Superior temporal gyrus (tissue), 1 donor: Measurements from ENCODE around the gene RANBP17.
"Not testable (repeated sequence)": the region's sequence is repeated elsewhere in the genome, so short reads cannot be mapped to it uniquely, and the experiment has no call there.

ENCODE experiments used
- DNase-seq: peaks from one replicate; pipeline ENCODE4 v3.0.0-alpha.2; 2016; ENCODE audit errors: extremely low spot score

RANBP17 gene

DNA sequence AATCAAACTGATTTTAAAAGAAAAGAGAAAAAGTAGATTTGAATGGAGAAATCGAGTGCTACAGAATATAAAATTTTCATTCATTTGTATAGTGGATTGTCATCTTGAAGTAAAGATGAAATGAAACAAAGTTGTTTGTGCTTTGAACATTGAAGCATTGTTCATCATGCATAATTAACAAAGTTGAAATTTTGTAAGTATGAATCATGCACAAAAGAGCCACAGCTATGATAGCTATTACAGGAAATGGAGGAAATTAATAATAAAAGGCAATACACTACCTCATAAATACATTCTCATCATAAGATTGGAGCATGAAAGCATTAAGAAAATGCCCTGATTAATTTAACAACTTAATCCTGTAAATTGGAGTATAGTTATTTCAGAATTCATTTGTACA, 293.8 kb downstream of the RANBP17 start:
- no peak for DNase-seq

DNA sequence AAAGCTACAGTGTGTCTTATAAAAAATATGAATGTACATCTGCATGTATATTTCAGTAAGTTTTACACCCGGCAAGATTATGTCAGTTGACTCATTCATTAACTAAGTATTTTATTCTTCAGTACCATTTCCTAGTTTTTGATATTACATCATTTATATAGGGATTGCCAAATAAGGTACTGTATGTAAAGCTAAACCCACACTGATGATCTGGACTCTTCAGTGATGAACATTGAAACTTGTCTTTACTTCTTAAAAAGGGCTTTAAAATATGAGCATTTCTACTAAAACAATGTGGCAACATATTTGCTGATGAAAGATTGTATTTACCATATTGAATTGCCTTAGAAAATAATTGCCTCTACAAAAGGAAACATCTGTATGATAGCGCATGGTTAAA, 295.5 kb downstream of the RANBP17 start:
- DNase-seq = no peak

DNA sequence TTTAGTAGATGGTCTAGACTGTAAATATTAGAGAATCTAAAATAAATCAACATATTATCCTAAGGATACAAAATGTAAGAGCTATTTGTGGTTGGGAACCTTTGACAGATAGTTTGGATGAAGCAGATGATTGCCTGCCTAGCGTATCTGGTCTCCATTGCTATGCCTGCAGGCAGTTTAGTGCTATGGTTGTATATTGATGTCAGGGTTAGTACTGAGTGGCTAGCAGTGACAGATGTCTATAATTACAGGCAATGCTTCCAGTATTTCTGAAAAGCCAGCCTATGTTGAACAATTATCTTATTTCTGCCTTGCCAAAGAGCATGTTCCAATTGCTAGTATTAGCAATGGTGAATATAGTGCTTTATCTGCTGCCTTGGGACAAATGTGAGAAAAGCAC, 296.0 kb downstream of the RANBP17 start:
- no peak for DNase-seq

DNA sequence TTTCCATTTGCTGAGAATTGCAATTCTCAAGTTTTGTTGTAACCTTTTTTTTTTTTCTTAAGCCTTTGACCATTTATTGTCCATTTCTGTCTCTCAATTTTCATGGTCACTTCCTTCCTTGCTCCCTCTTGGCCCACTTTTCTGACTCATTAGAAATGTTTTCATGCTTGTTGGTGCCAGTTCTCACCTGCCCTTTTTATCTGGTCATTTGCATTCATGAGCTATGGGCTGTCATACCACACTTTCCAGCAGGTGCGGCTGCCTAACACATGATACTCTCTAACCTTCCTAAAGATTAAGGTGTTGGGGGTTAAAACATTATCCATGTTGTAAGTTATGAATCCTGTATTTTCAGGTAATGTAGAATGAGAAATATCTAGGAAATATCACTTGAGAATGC, 296.8 kb downstream of the RANBP17 start:
- DNase-seq = no peak

DNA sequence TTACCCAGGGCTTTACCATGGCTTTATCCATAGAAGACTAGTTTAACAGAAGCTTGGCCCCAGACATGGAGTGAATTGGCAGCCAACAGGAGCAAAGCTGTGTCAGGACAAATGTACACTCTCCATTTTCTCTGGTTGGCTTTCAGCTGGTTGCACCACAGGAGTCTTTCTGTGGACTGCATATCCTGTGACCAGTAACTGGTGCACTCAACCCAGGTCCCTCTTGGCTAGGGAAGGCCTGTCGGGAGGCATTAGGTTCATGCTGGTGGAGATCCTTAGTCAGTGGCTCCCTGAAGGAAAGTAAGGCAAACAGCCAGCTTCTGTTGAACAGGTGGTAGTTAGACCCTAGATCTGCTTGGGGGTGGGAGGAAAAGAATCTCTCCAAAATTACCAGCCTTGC, 300.3 kb downstream of the RANBP17 start:
- DNase-seq = no peak

DNA sequence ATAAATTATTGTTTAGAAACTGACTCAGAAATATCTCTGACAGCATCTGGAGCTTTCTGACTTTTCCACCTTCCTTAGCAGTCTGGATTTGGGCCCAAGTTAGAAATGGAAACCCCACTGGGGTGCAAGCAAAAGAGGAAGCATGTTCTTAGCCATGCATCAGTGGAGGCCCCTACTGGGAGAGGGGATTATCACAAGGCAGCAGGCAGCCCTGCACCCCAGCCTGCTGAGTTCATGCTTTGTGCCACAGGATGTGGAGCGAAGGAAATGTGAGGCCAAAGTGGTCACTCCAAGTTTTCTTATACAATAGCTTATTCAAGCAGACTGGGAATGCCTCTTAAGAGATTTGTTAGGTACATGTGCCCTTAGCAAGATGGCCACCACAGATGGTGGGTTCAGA, 300.8 kb downstream of the RANBP17 start:
- DNase-seq = no peak

DNA sequence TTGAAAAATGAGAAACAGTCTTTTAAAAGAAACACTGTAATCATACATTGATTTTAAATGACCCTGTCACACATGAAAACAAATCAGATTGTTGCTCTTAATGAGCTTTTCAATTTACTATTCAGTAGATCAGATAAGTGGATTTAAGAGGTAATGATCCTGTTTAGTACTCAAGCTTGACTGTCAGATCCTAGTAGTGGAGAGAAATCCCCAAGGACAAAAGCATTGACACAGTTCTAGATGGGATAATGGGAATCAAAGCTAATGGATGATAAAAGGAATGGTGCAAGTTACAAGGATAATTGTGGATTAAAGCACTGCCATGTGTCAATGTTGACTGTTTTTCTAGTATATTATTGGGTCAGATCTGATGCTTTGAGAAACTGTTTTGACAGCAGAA, 304.9 kb downstream of the RANBP17 start:
- no peak for DNase-seq

DNA sequence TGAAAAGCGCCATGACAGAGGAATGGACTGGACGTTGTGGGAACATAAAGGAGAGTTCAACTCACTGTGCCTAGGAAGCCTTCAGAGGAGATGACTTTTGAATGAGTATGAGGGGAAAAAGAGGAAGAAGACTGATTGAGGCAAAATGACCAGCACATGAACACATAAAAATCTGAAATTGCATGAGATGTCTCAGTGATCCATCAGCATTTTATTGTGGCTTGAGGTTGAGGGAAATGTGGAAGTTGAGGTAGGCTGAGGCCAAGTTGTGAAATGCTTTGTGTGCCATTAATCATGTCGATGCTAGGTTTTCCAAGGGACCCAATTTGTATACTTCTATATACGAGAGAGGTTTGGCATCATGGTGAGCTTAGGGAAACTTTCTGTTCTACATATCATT, 306.4 kb downstream of the RANBP17 start:
- DNase-seq = no peak

DNA sequence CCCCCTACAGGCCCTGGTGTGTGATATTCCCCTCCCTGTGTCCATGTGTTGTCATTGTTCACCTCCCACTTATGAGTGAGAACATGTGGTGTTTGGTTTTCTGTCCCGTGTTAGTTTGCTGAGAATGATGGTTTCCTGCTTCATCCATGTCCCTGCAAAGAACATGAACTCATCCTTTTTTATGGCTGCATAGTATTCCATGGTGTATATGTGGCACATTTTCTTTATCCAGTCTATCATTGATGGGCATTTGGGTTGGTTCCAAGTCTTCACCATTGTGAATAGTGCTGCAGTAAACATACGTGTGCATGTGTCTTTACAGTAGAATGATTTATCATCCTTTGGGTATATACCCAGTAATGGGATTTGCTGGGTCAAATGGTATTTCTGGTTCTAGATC, 313.1 kb downstream of the RANBP17 start:
- not testable (repeated sequence) for DNase-seq

DNA sequence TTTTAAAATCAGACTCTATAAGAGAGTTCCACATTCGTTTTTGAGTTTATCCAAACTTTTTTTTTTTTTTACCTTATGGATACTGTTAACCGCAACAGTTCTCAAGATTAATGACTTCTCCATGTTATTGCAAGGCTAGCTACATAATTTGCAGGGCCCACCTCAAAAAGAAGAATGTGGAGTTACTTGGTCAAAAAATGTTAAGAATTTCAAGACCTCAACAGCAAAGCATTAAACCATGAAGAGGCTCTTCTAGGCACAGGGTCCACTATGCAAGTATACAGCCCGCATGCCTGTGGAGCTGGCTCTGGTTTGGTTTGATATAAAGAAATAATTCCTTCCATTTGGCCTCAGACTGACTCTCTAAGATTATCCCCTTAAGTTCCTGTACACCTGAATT, 313.9 kb downstream of the RANBP17 start:
- no peak for DNase-seq

DNA sequence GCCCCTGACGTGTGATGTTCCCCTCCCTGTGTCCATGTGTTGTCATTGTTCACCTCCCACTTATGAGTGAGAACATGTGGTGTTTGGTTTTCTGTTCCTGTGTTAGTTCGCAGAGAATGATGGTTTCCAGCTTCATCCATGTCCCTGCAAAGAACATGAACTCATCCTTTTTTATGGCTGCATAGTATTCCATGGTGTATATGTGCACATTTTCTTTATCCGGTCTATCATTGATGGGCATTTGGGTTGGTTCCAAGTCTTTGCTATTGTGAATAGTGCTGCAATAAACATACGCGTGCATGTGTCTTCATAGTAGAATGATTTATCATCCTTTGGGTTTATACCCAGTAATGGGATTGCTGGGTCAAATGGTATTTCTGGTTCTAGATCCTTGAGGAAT, 316.4 kb downstream of the RANBP17 start:
- DNase-seq = not testable (repeated sequence)

DNA sequence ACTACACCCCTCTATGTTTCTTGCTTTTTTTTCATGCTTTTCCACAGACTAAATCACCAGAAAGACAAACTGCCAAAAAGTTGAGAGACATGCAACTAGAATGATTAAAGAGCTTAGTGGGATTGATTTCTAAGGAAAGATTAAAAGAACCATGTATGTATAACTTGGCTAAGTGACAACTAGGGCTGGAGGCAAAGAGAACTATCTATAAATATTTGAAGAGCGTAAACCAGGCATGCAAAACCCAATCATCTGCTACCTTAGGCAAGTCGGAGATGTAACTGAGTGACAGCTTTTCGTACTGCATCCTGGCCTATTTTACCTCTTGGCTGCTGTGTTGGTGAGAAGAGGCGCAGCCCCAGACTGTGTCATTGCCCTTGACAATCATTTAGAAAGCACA, 326.2 kb downstream of the RANBP17 start:
- DNase-seq = no peak

DNA sequence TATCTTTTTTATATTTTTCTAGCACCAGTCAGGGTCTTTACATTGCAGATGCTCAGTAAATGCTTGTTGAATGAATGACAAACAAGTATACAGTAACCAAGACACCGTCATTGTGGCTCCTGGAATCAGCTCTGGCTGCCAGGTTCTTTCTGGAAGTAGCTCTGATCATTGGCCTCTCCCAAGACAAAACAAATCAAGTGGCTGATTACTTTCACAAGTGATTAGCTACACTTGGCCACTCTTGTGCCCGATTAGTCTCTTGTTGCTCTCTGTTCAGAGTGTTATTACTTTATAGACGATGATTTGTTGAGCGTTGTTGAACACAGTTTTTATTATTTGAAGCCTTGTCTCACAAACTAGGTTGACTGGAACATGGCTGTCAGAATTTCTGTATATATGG, 327.6 kb downstream of the RANBP17 start:
- no peak for DNase-seq

DNA sequence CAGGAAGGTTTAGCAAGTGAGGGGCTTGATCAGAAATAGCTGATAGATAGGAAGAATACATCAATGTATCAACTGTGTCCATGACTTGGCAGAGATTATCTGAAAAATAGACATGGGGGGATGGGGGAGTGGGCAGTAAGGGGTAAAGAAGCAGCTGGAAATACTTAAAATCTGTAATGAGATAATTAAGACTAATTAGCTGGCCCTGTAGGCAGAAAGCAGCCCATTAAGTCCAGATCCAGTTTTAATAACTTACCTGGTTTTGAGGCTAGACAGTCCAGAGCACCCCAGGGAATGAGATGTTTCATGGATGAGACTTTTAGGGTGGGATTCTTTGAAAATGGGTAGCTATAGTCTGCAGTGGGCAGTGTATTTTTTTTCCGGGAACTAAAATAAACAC, 330.3 kb downstream of the RANBP17 start:
- no peak for DNase-seq

DNA sequence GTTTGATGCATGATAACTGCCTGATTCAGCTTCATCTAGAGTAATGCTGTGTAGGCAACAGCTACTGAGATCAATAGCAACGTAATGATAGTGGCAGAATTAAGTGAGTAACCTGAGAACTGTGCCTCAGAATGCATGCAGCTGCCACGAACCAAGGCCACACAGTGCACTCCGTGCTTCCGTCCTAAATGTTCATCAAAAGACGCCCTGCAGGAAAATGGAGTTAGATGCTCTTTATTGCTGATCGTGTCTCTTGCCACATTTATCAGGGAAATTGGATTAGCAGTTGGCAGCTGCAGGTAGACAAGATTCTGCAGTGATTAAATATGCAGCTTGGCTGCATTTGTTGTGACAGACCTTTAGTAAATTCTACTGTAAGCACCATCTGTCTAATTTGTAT, 339.5 kb downstream of the RANBP17 start:
- no peak for DNase-seq

DNA sequence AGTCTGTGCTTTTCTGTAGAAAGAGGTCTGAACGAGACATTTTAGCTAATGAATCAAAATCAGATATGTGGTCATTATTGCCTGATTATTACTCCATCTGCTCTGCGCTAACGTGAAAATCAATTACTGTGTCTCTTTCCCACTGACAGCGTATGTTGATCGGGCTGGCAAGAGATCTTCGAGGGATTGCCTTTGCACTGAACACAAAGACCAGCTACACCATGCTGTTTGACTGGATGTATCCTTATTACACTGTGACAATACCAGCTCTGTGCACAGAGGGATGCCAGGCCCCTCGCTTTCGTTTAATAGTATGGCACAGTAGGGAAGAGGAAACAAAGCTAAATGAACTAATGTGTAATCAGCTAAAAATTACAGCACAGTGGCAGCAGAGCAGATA, 343.6 kb downstream of the RANBP17 start:
- DNase-seq = no peak

DNA sequence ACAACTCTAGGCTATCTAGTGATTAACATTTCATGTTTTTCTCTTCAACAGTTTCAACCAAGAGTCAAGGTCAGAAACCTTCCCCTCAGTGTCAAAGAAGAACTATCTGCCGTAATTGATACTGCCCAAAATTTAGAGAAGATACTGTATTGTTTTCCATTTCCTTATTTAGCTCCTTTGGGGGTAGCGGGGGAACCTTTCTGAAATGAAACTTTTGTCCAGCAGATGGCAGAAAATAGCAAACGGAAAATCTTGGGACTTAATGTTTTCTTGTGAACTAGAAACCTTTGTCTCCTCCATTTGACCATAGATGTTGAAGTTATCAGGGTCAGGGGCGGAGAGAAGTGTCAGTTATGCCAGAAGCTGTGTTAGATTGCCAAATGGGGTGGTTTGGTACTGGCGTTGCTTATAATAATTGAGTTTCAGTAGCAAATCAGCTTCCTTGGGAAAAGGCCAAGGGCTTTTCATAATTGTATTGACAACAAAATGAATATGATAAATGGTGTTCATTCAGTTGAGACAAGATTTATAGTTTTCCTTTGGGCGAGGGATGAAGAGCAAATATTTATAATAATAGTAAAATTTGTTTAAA, 345.5 kb downstream of the RANBP17 start:
- peak; percentile 61 for DNase-seq

DNA sequence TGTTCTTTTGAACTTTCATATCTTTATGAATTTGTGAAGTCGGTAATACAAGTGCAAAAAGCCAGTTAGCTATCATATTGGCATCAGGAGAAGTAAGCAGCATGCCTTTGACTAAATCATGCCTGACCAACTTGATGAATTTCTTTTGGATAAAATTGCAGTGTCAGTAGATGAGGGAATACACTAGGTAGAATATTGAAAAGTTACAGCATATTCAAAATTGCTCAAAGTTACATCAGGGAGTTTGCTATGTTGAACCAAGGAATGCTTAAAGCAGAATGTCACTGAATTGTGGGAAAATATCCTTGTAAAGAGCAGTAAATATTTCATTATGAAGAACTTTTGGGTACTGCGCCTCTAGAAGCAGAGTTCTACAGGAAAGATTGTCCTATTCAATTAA, 360.1 kb downstream of the RANBP17 start:
- no peak for DNase-seq

DNA sequence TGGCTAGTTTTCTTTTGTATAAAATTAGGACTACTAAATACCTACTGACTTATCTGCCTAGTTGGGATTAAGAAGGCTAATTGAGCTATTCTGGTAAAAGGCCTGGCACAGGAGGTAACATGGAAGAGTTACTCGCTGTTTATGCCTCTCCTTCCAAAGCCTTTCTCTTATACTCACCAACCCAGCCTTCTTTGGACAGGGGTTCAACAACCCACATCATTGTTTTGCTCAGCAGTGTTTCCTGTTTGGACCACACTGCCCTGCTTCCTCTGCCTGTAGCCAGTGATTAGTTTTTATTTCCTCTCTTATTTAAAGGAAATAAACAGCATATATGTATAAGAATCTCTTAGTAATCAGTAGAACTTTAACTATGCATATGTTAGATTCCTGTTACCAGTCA, 362.1 kb downstream of the RANBP17 start:
- DNase-seq = no peak

DNA sequence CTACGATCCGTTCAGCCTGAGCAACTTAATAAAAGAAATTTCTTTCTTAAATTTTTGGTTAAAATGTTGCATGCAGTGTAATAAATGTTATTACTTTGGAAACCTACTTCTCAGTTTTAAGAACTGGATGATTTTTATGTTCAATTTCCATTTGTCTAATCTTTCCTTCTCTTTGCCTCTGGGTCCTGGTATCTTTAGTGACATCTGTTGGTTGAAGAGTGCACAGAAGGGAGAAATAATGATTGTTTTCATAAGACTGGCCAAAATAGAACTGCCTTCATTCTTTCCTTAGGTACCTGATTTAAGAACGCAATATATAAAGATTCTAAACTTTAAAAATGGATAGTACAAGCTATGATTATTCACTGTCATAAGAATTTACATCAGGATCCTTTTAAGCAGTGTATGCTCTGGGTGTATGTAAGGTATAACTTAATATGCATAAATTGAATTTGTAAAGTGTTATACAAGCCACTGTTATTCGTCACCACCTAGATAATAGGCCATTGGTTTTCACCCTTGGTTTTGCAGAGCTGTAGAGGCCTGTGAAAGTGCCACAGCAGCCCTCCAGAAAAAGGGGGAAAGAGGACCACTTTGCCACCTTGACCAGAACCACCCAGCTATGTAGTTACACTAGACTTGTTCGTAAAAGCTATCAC, 364.4 kb downstream of the RANBP17 start:
- DNase-seq = no peak

DNA sequence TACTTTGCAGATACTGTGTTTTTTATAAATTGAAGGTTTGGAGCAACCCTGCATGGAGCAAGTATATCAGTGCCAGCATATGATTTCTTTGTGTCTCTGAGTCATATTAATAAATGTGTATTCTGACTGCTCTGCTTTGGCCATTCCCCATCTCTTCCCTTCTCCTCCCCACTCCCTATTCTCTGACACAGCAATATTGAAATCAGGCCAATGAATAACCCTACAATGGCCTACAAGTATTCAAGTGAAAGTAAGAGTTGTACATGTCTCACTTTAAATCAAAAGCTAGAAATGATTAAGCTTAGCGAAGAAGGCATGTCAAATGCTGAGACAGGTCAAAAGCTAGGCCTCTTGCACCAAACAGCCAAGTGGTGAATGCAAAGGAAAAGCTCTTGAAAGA, 365.0 kb downstream of the RANBP17 start:
- DNase-seq = no peak

DNA sequence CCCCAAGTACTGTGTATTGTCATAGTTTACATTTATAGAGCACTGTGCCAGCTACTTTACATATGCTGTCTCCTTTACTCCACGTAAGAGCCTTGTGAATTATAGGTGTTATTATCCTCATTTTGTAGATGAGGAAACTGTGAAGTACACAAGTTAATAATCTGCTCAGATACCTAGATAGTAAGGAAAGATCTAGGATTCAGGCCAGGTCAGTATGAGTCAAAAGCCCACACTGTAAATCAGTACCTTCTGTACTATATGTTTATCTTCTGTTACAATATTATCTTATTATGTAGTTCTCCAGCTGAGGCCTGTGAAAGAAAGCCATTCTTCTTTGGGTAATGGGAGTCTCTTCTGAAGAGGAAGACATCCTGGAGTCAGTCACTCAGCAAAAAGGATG, 374.8 kb downstream of the RANBP17 start:
- no peak for DNase-seq

DNA sequence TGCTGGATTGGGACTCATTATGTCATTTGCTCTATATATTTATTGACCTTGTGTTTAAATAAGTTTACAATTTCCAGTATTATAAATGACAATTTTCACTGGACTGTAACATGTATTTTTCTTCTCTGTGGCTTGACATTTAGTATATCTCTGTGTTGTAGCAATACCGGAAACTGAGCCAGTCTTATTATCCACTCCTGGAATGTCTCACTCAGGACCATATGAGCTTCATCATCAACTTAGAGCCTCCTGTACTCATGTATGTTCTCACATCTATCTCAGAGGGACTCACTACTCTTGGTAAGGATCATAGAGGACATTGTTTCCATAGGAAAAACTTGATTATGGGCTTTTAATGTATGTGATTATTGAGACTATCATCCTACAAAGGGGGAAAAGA, 380.7 kb downstream of the RANBP17 start:
- no peak for DNase-seq

DNA sequence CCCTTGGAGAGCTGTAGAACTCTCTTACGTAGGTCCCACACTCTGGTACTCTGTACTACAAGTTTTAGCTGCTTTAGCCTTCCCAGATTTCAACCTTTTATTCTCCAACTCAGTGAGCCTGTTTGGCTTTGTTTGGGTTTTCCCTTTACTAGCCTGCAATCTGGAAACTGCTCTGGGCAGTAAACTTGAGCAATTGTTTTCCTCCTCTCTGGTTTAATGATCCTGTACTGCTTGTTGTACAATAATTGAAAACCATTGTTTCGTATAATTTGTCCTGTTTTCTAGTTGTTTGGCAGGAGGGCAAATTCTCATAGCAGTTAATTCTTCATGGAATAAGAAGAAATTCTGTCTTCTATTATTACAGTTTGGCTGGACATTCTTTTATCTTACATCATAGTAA, 384.4 kb downstream of the RANBP17 start:
- DNase-seq = no peak
